GM18517 (cell line): ENCODE results near the gene MAP3K14.
"Not testable (repeated sequence)": the region's sequence is repeated elsewhere in the genome, so short reads cannot be mapped to it uniquely, and the experiment has no call there.

Source experiments
- ATAC-seq: cut with Tn5 transposase; IDR thresholded peaks from one replicate; pipeline ENCODE4 v1.9.1; 2021; ENCODE audit warnings: mild to moderate bottlenecking, moderate library complexity; ENCODE audit not compliant: unreplicated experiment

Gene MAP3K14

DNA sequence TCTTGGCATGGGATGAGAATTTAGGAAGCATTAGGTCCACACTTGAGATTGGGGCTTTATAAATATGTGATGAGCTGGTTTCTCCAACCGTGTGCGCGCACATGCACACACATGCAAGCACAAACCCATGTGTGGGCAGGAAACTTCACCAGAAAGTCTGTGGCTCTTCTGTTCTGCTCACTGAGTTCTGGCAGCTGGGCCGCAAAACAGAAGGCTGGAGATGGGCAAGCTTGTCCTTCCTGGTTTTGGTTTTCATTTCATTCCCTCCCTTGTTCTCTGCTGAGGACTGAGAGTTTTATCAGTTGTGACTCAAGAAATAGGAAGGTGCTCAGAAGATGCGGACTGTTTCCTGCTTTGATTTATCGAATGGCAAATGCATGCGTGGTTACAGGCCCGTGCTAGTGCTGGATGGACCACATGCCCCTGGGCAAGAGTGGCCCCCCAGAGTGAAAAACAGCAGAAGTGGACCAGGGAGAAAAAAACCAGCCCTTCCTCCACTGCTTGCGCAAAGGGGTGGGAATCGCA is 14.1 kb downstream of the MAP3K14 start:
- ATAC-seq, result peak; percentile 57

GRCh38 chr17:45302220-45302619 is 14.6 kb downstream of the MAP3K14 start:
- not testable (repeated sequence) for ATAC-seq

- ATAC-seq, result no peak
Measured at GRCh38 chr17:45301674-45302073, 15.1 kb downstream of the MAP3K14 start.

DNA sequence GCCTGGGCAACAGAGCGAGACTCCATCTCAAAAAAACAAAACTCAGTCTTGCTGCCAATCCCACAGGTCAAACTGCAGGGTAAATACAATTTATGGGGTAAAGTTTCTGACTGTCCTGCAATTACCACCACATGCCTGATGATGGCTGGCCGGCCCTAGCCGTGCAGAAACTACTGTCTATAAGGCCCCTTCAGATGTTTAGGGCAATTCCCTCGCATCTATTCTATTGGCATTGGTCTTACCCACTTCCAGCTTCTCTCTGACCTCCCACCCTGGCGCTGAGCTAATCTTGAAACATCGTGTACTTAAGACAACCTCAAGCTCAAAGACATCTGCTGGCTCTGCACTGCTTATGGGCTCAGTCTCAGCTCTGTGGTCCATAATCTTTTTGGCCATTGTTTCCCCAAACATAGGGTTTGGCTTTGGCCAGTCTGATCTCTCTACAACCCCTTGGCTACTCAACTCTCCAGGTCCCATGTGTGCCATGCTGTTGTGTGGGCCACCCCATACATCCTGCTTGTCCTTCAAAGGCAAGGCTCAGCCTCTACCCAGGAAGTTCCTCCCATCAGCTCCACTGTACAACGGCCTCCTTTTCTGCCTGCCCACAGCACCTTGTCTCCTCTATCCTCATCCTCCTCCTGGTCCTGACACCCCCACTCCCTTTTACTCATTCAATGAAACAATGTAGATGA is 16.6 kb downstream of the MAP3K14 start:
- ATAC-seq, result no peak

GRCh38 chr17:45299361-45299760 is 17.5 kb downstream of the MAP3K14 start:
- no peak for ATAC-seq

- no peak for ATAC-seq
Measured at GRCh38 chr17:45298546-45299285, 18.1 kb downstream of the MAP3K14 start.

DNA sequence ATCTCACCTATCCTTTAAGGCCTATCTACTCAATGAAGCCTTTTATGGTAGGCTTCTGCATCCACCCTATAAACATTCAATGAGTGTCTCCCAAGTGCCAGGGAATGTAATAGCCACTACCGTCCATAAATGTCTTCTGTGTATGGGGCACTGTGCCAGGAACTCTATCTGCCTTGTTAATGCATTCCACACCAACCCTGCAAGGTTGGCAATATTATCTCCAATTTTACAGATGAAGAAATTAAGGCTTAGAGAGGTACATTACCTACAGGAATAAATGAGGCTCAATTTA is 20.0 kb downstream of the MAP3K14 start:
- ATAC-seq, result no peak

DNA sequence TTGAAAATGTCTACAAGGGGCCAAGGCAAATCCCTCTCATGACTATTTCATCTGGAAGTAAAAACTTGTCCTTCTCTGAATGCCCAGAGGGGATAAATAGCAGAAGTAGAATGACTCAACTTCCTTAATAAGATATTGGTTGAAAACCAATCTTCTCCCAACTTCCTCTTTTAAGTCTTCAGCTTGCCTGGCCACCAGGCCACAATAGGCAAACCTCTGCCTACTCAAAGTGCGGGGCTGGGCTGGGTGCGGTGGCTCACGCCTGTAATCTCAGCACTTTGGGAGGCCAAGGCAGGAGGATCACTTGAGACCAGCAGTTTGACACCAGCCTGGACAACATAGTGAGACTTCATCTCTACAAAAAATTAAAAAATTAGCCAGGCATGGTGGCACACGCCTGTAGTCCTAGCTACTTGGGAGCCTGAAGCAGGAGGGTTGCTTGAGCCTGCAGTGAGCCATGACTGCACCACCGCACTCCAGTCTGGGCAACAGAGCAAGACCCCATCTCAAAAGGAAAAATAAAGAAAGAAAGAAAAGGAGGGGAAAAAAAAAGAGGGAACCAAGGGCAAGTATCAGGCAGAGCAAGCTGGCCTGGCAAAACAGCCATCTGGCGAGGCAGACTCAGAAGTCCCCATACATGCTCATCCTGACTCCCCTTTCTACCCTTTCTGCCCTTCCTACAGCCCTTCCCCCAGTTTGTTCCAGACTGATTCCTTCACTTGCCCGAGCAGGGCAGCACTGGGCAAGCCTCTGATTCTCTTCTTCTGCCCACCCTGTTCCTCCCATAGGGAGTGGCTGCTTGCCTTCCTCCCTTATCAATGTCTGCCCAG is 20.6 kb downstream of the MAP3K14 start:
- ATAC-seq, result peak; percentile 49

DNA sequence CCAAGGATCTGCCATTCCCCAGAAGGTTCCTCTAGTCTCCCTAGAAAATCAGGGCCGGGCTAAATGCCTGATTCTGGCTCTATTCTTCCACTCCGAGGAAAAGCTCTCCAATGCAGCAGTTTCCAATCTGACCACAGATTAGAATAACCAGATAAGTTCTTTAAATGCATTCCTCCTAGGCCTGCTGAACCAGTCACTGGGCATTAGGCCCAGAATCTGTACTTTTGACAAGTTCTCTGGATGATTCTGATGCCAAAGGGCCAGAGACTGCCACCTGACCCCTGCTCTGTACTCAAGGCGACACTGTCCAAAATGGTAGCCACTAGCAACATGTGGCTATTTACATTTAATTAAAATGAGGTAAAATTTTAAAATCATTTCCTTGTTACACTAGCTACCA is 22.3 kb downstream of the MAP3K14 start:
- no peak for ATAC-seq

GRCh38 chr17:45293413-45294211 is 23.2 kb downstream of the MAP3K14 start:
- ATAC-seq, result no peak

DNA sequence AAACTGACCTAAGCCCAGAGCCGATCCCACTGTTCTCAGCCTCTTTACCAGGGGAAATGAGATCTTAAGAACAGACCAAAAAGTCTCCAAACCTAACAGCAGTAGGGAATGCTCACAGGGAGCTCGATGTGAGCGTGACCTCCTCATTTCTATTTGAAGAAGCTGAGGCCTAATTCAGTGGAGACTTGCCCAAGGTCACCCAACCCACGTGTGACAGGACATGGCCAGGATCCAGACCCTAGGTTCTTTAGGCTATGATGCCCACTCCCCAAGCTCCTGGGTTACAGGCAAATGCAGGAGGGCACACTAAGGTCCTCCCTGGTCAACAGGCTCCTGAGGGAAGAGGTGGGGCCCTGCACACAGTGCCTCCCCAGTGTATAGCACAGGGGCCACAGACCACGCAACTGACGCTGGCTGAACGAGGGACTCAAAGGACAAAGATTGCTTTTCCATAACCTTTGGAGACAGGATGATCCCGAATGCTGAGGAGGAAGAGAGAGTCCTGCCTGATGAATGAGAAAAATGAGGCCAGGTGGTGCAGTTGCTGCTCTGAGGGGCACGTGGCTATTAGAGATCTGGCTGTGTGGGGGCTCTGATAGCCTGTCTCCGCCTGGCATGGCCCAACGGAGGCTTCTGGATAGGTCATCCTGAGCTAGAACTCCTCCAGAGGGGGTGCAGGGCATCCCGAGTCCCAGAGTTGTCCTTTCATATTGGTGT is 24.0 kb downstream of the MAP3K14 start:
- no peak for ATAC-seq

DNA sequence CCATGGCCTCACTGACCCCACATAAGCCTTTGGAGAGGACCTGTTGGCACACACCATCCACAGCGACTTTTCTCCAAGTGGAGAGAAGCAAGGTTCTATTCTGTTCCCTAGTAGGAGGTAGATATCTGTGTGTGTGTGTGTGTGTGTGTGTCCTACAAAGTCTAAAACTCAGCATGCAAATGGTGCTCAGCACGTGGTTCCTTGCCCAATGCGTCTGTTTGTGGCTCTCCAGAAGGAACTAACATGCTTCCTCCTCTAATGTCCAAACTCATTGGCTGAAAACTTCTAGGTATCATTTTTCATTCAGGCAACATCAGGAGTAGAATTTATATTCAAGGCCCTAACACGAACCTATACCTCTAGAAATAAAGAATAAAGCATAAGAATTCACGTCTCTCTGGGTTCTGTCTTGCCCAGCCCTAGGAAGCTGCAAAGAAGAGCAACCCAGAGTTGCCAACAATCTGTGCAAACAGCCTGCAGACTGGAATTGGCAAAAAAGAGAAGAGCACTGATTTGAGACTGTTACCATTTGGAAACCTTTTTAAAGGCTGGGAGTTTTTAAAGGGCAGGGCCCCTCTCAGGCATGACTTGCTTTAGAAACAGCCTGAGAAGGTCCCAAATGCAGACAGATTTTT is 25.5 kb downstream of the MAP3K14 start:
- ATAC-seq, result no peak

- no peak for ATAC-seq
Measured at GRCh38 chr17:45290269-45290765, 26.5 kb downstream of the MAP3K14 start.

GRCh38 chr17:45289301-45290268 is 27.2 kb downstream of the MAP3K14 start:
- no peak for ATAC-seq

DNA sequence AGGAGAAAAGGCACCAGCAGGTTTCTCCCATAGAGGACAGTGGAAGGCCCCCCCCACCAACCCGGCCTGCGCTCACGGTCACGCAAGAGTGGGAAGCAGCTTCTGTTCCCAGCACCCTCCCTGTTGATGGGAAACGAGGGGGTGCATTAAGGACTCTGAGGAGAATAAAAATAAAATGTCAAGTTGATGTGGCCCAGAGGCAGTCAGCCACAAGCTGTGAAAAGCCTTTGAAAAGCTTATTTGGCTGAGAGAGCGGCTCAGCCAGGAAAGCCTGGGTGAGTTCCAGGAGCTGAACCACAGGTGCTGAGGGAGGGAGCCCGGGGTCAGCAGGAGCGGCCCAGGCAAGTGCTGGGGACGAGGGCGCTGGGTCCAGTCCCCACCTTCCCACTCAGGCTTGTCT is 28.0 kb downstream of the MAP3K14 start:
- ATAC-seq, result no peak

DNA sequence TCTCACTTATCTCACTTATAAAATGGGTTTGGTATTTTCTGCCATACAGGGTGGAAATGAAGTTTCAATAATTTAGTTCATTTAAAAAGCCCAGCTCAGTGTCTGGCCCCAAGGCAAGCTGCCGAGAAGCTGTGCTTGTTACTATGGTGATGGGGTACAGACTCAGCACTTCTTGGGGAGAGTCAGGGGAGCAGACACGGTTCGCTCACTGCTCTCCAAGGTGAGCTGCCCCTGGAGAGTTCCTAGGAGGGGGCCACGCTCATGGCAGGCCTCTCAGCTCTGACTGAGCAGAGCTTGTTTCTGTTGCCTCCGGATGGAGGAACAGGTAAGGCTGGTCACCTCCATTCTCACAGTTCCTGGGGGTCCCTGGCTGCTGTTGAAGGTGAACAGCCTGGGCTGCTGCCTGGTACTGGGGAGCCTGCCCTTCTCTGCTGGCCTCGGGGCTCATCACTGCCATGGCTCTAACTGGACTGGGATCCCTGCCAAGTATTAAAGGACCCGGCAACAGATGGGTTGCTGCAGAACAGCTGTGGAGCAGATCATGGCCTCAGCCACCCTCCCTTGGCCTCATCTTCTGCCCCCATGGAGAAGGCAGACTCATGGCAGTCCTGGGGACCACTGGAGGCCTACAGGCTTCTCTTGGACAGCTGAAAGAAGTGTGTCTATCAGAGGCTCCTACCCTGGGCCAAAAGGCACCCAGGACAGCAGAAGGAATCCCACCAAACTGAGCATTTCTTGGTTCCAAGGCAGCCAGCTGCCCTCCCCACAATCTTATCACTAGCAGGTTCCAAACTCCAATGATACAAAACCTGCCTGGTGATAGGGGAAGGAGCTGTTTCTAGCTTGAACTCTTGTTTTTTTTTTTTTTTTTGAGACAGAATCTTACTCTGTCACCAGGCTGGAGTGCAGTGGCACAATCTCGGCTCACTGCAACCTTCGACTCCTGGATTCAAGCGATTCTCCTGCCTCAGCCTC is 29.0 kb downstream of the MAP3K14 start:
- ATAC-seq, result no peak

DNA sequence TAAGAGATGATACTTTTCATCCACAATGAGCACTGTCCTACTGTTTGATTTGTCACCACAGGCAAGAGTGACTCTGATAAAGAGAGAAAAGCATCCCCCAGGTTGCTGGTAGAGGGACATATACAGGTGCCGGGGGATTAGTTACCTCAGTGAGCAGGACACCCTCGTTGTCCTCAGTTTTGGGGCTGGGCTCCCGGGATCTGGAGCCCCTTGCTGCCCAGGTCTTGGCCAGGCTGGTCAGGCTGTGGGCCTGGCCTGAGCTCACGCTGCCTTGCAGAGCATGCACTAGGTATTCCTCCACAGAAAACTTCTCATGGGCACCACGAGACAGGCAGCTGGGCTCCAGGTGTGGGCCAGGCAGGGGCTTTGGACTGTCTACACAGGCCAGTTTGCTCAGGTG is 30.5 kb downstream of the MAP3K14 start:
- ATAC-seq, result no peak
